Motor neuron (in vitro differentiated cells): ENCODE results near the gene CCDC110. TPM values are rescaled to one million over a fixed set of nuclear protein-coding genes. Genes with fewer than 3 reads are reported as not detected.
A peak's percentile ranks its signal among the peaks of the same experiment; 100 is the strongest.
"Not testable (repeated sequence)": the region's sequence is repeated elsewhere in the genome, so short reads cannot be mapped to it uniquely, and the experiment has no call there.

Source experiments
- ATAC-seq, 8 experiments: fragments of 200-7000 bp; cut with Tn5 transposase; replicated peaks in 6 of 8; 2 replicates each; pipeline ENCODE4 v1.8.0; 2021; ENCODE audit warnings: mild to moderate bottlenecking in 8 of 8, moderate library complexity in 8 of 8
- H3K27ac ChIP-seq, 2 donors: fragments of 250-450 bp; sonication (Bioruptor Pico); 2 replicates each; pipeline ENCODE4 v1.9.0; 2021; ENCODE audit warnings: antibody characterized with exemption in 2 of 2, mild to moderate bottlenecking in 2 of 2, moderate library complexity in 1 of 2
- H3K4me1 ChIP-seq, 2 donors: fragments of 250-450 bp; sonication (Bioruptor Pico); replicated peaks in 1 of 2; 2 replicates each; pipeline ENCODE4 v1.6.1; 2021; ENCODE audit warnings: antibody characterized with exemption in 2 of 2, mild to moderate bottlenecking in 2 of 2, moderate library complexity in 1 of 2
- H3K4me3 ChIP-seq, 5 donors: fragments of 250-450 bp; sonication (Bioruptor Pico); 2 replicates each; pipeline ENCODE4 v1.9.0; 2021; ENCODE audit warnings: antibody characterized with exemption in 5 of 5, mild to moderate bottlenecking in 5 of 5, moderate library complexity in 4 of 5
- WGBS, 10 experiments: fragments of 450-650 bp; shearing (Covaris generic); methylation state at CpG; one replicate each; pipeline ENCODE4 v1.0.0; 2022; 5-methylcytosine and 5-hydroxymethylcytosine counted together
- in situ Hi-C, 9 experiments: fragments of 400-800 bp; cut with MboI; loops; one replicate each; pipeline ENCODE4 v1.15.0; 2021; ENCODE audit warnings: low sequenced_read_pairs in 9 of 9, low pct_unique_long_range_greater_than_20kb in 2 of 9; ENCODE audit not compliant: unreplicated experiment in 9 of 9
- total RNA-seq, 8 experiments: library from RNA; unstranded; fragments of 300-600 nt; gene quantifications; 2 replicates each; pipeline versions ENCODE4 v1.2.3 to v1.2.4, GENCODE V29; 2022

CCDC110 gene
- 1 to 10 TPM in 6 of 8 experiments, under 1 TPM in 2; 0.42 to 7.6 (median 1.2) TPM for total RNA-seq

DNA sequence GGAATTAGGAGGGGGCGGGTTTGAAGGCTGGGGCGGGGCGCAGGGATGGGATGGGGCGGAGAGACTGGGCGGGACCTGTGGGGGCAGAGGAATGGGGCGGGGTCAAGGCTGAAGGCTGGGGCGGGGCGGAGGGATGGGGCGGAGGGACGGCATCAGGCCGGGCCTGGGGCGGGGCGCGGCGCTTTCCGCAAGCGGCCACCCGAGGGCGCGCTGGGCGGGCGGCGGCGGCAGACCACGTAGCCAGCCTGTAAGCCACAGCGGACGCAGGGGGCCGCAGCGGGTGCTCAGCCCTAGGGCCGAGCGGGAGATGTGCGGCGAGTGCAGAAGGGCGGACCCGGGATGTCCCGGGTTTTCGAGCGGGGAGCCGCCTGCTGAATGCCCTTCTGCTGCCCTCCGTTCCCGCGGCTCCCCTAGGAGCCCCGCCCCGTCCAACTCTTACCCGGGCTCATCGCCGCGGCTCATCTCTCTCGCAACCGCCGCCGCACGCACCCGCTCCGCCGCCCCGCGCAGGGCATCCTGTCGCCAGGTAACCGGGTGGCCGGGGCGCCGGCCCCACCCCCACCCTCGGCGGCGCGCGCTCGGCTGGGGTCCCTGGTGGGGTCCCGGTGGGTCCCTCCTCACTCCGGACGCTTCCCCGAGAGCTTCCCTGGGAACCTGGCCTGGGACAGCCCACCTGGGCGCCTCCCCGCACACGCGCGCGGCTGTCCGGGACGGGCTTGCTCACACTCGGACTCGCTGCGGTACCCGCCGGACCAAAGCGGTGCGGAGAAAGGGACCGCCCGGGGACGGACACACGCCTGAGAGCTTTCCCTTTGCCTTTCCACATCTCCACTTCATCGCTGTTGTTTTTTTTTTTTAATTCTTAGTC is at the start of gene CCDC110:
TSS of gene CCDC110 (minus strand) at position 499 of the 868 bp plus-strand sequence. CDS start at position 449, 50 bp downstream.
- peak; percentile 84 to 96 (median 95) for ATAC-seq
- 0% methylated on average over 1 to 2 of the region's 93 CpGs; no CpG with 5 or more reads in 7 of the 10 experiments for WGBS, 10 experiments
- Histone ChIP-seq H3K4me3 (peak within 1 kb of the TSS; percentile 54 to 93 (median 76)), H3K27ac (peak within 1 kb of the TSS; percentile 54 to 64), H3K4me1 (peaks cover 0 to 5% of the 10 kb centered on the region in 2 donors)
- in situ Hi-C loops = loop anchor here in 1 of 9 experiments (10.0 kb wide), 1 partner anchor 133 kb away; no protein-coding TSS in a partner anchor

DNA sequence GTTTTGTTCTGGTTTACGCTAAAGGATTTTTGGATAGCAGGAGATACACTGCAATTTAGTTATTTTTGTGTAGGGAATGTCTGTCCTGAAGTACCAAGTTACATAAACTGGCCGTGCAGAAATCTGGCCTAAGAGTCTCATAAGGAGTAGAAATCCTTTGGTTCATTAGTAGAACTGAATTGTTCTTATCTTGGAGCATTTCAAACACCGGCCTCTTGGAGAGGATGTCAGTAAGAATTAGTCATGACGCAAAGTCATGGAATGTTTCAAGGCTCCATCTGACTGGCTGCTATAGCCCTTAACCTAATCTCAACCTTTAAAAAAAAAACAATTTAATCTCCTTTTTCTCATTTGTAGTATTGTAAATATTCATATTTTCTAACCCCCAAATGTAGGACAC is 48.6 kb upstream of the CCDC110 start:
- Histone ChIP-seq H3K27ac (no peak overlapping the region), H3K4me3 (no peak overlapping the region), H3K4me1 (no peaks in the 10 kb centered on the region)
- WGBS, 10 experiments = 50 to 98% (median 85%) methylated on average over 1 to 4 of the region's 4 CpGs
- ATAC-seq = no peak
- in situ Hi-C loops = no loop called here

DNA sequence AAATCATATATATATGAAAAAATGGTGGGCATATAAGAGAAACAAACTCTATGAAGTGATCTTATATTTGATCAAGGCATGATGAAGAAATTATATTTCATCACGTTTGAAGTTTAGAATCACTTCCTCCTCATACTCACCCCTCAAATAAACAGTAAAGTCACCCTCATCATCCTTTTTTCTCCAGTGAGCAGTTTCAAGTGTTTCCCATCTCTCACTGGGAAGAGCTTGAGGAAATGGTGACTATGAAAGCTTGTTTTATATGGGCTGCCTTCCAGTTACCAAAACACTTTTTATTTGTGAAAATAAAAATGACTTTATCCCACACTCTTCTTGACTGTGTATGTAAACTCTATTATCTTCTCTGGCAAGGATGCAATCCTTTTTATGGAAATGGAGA is 47.0 kb upstream of the CCDC110 start:
- WGBS, 10 experiments = 0 to 86% (median 62%) methylated on average over 1 of the region's 1 CpG; no CpG with 5 or more reads in 2 of the 10 experiments
- H3K27ac ChIP-seq = no peak overlapping the region
- in situ Hi-C loops = no loop called here
- no peak overlapping the region for H3K4me3 ChIP-seq
- no peaks in the 10 kb centered on the region for H3K4me1 ChIP-seq
- ATAC-seq = no peak

DNA sequence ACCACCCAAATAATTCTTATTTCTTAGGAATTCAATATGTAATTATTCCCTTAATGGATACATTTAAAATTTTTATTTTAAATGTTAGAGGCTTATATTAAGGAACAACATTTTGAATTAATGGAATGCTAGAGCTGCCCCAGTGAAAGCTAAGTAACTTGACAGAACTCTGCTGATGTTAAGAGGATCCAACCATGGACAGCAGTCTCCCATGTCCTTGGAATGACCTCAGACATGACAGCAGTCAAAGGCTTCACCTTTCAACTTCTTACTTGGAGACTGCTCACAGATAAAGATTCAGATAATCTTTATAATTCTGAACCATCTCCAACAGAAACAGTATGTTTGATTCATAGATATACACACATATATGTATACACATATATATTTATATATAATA is 46.5 kb upstream of the CCDC110 start:
- H3K4me1 ChIP-seq = no peaks in the 10 kb centered on the region
- H3K4me3 ChIP-seq = no peak overlapping the region
- in situ Hi-C loops = no loop called here
- no peak for ATAC-seq
- no peak overlapping the region for H3K27ac ChIP-seq

DNA sequence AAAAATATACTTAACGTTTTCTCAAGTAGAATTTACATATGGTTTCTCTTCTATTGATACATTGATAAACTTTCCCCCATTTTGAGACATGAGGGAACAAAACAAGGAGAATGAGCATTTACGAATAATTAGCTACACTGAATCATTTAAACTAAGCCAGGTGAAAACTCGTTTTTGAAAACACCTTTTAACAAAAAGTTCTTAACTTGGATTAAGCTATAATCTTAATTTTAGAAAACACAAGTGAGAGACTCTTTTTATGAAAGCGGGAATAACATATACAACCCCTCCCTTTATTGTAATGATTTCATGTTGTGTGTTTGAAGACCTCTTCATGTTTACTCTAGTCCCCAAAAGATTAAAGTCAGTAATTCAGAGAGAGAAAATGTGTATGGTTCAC is 43.7 kb upstream of the CCDC110 start:
- 10 to 86% (median 76%) methylated on average over 2 to 4 of the region's 4 CpGs for WGBS, 10 experiments
- Histone ChIP-seq H3K4me1 (no peaks in the 10 kb centered on the region), H3K4me3 (no peak overlapping the region), H3K27ac (no peak overlapping the region)
- in situ Hi-C loops = no loop called here
- no peak for ATAC-seq

DNA sequence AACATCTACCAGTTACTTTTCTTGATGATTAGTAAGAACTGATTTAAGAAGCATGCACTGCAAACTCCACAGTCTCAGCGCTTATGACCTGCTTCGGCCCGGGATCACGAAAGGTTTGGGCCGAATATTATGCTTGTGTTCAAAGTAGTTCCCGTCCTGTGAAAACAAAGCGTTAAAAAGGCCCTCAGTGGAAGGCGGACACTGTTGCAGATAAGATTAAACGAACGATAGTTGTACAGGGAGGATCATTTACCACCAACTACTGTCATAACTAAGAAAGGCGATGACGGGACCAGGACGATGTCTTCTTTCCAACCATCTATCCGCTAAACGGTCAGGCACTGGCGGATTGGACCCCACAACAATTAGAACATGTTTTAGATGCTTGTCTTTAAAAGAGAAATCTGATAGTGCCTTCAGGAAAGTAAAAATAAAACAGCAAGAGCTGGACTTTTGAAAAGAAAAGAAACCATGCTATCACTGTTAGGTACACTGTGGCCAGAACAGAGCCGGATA is 42.7 kb upstream of the CCDC110 start:
- H3K4me3 ChIP-seq = no peak overlapping the region
- H3K4me1 ChIP-seq = no peaks in the 10 kb centered on the region
- in situ Hi-C loops = no loop called here
- no peak overlapping the region for H3K27ac ChIP-seq
- WGBS, 10 experiments = 79 to 96% (median 92%) methylated on average over 5 to 17 of the region's 17 CpGs
- ATAC-seq = no peak

DNA sequence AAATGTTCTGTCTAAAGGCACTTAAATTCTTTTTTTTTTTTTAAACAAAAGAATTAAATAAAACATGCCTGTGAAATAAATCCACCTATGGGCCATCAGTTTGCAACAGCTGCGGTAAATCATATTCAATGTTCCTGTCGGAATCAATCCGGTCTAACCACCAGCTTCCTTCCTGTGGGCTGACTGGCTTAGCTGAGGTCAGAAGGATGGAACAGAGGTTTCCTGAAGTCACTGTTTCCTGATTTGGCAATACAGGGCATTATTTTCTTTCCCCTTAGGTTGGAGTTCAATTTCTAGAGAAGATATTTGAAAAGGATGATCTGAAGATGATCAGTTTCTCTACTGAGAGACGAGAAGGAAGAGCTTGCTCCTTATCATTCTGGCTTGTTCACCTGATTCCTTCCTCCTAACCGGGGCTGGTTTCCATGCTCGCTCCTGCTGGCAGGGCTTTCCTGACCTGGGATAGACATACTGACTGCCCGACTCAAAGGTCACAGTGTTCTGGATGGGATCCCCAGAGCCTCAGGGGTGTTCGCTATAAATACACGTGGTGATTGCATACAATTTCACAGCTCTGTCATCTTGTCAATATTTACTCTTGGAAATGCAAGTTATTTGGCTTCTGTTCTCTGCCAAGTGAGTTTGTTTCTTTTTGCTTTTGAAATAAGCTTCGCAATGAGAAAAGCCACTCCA is 42.1 kb upstream of the CCDC110 start:
- no peak for ATAC-seq
- 60 to 100% (median 93%) methylated on average over 2 to 10 of the region's 10 CpGs for WGBS, 10 experiments
- H3K4me1 ChIP-seq = no peaks in the 10 kb centered on the region
- no peak overlapping the region for H3K4me3 ChIP-seq
- in situ Hi-C loops = no loop called here
- no peak overlapping the region for H3K27ac ChIP-seq

DNA sequence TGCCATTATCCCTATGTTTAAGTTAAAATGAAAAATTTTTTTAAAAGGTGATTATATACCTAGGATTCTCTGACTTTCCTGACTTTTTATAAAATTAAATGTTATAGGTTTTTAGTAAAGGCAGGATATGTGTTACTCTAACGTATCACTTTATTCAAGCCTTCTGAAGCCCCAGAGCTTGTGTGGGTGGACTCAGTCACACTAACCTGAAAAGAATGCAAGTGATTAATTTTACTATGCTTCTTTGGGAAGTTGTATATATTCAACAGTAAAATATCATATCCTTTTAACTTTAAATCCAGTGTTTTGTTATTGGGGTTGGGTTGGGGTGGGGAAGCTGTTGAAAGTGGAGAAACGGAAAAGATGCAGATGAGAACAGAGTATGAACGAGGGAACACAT is 41.0 kb upstream of the CCDC110 start:
- ATAC-seq = no peak
- H3K27ac ChIP-seq = no peak overlapping the region
- H3K4me3 ChIP-seq = no peak overlapping the region
- in situ Hi-C loops = no loop called here
- 9 to 95% (median 66%) methylated on average over 2 to 3 of the region's 3 CpGs; no CpG with 5 or more reads in 4 of the 10 experiments for whole genome bisulfite sequencing, 10 experiments
- no peaks in the 10 kb centered on the region for H3K4me1 ChIP-seq

DNA sequence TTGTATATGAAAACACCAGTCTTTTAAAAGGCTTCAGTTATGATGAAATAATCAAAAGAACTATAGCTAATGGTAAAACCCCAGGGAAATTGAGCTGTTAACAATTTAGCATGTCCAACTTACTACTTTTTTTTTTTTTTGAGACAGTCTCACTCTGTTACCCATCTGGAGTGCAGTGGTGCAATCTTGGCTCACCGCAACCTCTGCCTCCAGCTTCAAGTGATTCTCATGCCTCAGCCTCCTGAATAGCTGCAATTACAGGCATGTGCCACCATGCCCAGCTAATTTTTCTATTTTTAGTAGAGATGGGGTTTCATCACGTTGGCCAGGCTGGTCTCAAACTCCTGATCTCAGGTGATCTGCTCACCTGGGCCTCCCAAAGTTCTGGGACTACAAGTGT is 39.7 kb upstream of the CCDC110 start:
- H3K27ac ChIP-seq, H3K4me3 ChIP-seq, in situ Hi-C loops, H3K4me1 ChIP-seq, ATAC-seq: not testable (repeated sequence)
- 0 to 100% (median 87%) methylated on average over 1 to 2 of the region's 2 CpGs; no CpG with 5 or more reads in 4 of the 10 experiments for WGBS, 10 experiments

DNA sequence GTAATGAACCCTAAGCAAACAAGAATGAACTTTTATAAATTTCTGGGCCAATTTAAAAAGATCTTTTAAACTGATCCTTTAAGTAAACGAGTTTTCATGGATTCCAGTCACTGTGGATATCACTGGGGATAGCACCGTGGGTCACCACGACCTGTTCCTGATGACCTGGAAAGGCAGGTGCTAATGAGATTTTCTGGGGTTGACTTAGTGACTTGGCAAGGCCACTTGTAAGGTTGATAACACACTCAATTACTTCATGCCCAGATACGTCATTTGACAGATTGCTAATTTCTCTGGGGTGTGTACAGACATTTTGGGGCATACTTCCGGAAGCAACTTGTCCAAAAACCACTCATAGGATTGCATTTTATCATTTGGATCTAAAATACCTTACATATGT is 39.3 kb upstream of the CCDC110 start:
- in situ Hi-C loops = no loop called here
- Histone ChIP-seq H3K4me3 (no peak overlapping the region), H3K4me1 (no peaks in the 10 kb centered on the region), H3K27ac (no peak overlapping the region)
- WGBS, 10 experiments = 50 to 100% (median 85%) methylated on average over 1 to 5 of the region's 5 CpGs
- ATAC-seq = no peak

DNA sequence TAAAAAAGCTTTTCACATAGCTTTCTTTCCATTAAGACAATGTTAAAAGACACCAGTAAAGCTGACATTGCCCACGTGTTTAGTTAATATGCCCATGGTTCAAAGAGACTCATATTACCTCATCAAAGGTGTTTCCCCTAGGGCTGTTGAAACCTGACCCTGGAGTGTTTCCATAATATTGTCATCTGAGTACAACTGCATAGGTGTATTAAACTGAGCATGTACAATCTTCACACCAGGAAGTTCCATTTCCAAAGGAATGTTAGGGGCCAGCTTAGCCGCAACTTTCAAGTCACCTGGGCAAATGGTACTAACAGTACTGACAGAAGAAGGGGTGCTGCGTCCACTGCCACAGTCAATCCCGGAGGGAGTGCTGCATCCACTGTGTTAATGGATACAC is 36.6 kb upstream of the CCDC110 start:
- ATAC-seq = no peak
- 0 to 100% (median 76%) methylated on average over 1 to 4 of the region's 4 CpGs for WGBS, 10 experiments
- in situ Hi-C loops = no loop called here
- H3K4me3 ChIP-seq = no peak overlapping the region
- no peak overlapping the region for H3K27ac ChIP-seq
- H3K4me1 ChIP-seq = no peaks in the 10 kb centered on the region

DNA sequence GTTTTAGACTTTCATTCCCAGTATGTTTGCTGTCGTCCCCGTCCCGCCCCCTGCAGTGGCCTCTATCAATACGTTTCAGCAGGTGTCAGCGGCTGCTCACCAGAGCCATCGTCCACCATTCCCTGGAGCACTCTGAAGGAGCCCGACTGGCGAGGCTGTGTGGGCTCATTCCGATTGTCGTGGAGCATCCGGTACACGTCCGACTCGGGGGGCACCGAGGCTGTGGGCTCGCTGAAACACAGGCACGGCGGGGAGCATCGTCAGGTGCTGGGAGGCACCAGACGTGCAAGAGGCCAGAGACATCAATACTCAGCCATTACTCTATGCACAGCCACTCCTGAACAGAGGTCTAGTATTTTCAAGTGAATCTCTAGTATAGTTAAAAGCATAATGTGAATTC is 34.9 kb upstream of the CCDC110 start:
- Histone ChIP-seq H3K27ac (no peak overlapping the region), H3K4me1 (no peaks in the 10 kb centered on the region), H3K4me3 (no peak overlapping the region)
- in situ Hi-C loops = no loop called here
- ATAC-seq = no peak
- WGBS, 10 experiments = 63 to 95% (median 93%) methylated on average over 2 to 13 of the region's 20 CpGs; no CpG with 5 or more reads in 3 of the 10 experiments
